SK-N-SH treated with all-trans-retinoic acid at 6 μM for 48 hours (cell line): ENCODE data around the gene INPP4B.

Experiments
- ATAC-seq: fragments of 200-7000 bp; cut with Tn5 transposase; 3 replicates; pipeline ENCODE4 v1.9.1; 2020; ENCODE audit warnings: mild to moderate bottlenecking, moderate library complexity
- ARNTL ChIP-seq: fragments of 450-650 bp; formaldehyde crosslinking; IDR thresholded peaks from 2 replicates; pipeline ENCODE4 v1.5.0; 2020; ENCODE audit warnings: low read depth, mild to moderate bottlenecking, moderate library complexity, borderline replicate concordance
- BACH2 ChIP-seq: fragments of 250-450 bp; sonication (Bioruptor Pico); IDR thresholded peaks from 2 replicates; pipeline ENCODE4 v1.9.0; 2021; ENCODE audit warnings: mild to moderate bottlenecking, borderline replicate concordance
- CSDC2 ChIP-seq: fragments of 250-450 bp; sonication (Bioruptor Pico); IDR thresholded peaks from 2 replicates; pipeline ENCODE4 v1.5.0; 2020; ENCODE audit warnings: mild to moderate bottlenecking, moderate library complexity
- ESRRG ChIP-seq: fragments of 250-450 bp; sonication (Bioruptor Pico); IDR thresholded peaks from 2 replicates; pipeline ENCODE4 v1.6.1; 2021; ENCODE audit warnings: mild to moderate bottlenecking
- GLIS3 ChIP-seq: fragments of 250-450 bp; sonication (Bioruptor Pico); IDR thresholded peaks from 2 replicates; pipeline ENCODE4 v1.5.0; 2020; ENCODE audit warnings: mild to moderate bottlenecking, moderate library complexity
- ISL1 ChIP-seq: fragments of 250-450 bp; sonication (Bioruptor Pico); IDR thresholded peaks from 2 replicates; pipeline ENCODE4 v2.1.2; 2022; ENCODE audit warnings: mild to moderate bottlenecking, moderate library complexity
- OSR1 ChIP-seq: fragments of 250-450 bp; sonication (Bioruptor Pico); IDR thresholded peaks from 2 replicates; pipeline ENCODE4 v1.8.0; 2022; ENCODE audit warnings: moderate library complexity, mild to moderate bottlenecking, inconsistent platforms
- PPARA ChIP-seq: fragments of 250-450 bp; sonication (Bioruptor Pico); IDR thresholded peaks from 2 replicates; pipeline ENCODE4 v1.5.0; 2020; ENCODE audit warnings: mild to moderate bottlenecking, borderline replicate concordance
- RARB ChIP-seq: fragments of 250-450 bp; sonication (Bioruptor Pico); IDR thresholded peaks from 2 replicates; pipeline ENCODE4 v1.8.0; 2021; ENCODE audit warnings: mild to moderate bottlenecking, moderate library complexity
- SNAI2 ChIP-seq: fragments of 250-450 bp; sonication (Bioruptor Pico); IDR thresholded peaks from 2 replicates; pipeline ENCODE4 v1.5.0; 2020; ENCODE audit warnings: mild to moderate bottlenecking, moderate library complexity
- TOX ChIP-seq: fragments of 250-450 bp; sonication (Bioruptor Pico); IDR thresholded peaks from 2 replicates; pipeline ENCODE4 v1.8.0; 2021; ENCODE audit warnings: mild to moderate bottlenecking, moderate library complexity, borderline replicate concordance
- ZC3H10 ChIP-seq: fragments of 250-450 bp; sonication (Bioruptor Pico); IDR thresholded peaks from 2 replicates; pipeline ENCODE4 v1.5.1; 2021; ENCODE audit warnings: mild to moderate bottlenecking, moderate library complexity
- ZFP3 ChIP-seq: fragments of 250-450 bp; sonication (Bioruptor Pico); IDR thresholded peaks from 2 replicates; pipeline ENCODE4 v1.5.0; 2020; ENCODE audit warnings: mild to moderate bottlenecking, moderate library complexity
- ZFP30 ChIP-seq: fragments of 450-650 bp; formaldehyde crosslinking; IDR thresholded peaks from 2 replicates; pipeline ENCODE4 v1.5.0; 2022; ENCODE audit warnings: mild to moderate bottlenecking, moderate library complexity
- ZNF8 ChIP-seq: fragments of 450-650 bp; formaldehyde crosslinking; IDR thresholded peaks from 2 replicates; pipeline ENCODE4 v1.5.0; 2020; ENCODE audit warnings: mild to moderate bottlenecking, moderate library complexity
- TF ChIP-seq, protein P1 (sequence below): fragments of 250-450 bp; sonication (Bioruptor Pico); IDR thresholded peaks from 2 replicates; pipeline ENCODE4 v1.5.1; 2020; ENCODE audit warnings: low read depth, mild to moderate bottlenecking, moderate library complexity
- TF ChIP-seq, protein P2 (sequence below): fragments of 250-450 bp; sonication (Bioruptor Pico); IDR thresholded peaks from 2 replicates; pipeline ENCODE4 v1.5.1; 2021; ENCODE audit warnings: mild to moderate bottlenecking, moderate library complexity
- TF ChIP-seq, protein P3 (sequence below): fragments of 250-450 bp; sonication (Bioruptor Pico); IDR thresholded peaks from 2 replicates; pipeline ENCODE4 v1.8.0; 2020; ENCODE audit warnings: mild to moderate bottlenecking, moderate library complexity, borderline replicate concordance
- TF ChIP-seq, protein P4 (sequence below): fragments of 250-450 bp; sonication (Bioruptor Pico); IDR thresholded peaks from 2 replicates; pipeline ENCODE4 v1.5.0; 2020; ENCODE audit warnings: mild to moderate bottlenecking, moderate library complexity

Gene INPP4B

DNA sequence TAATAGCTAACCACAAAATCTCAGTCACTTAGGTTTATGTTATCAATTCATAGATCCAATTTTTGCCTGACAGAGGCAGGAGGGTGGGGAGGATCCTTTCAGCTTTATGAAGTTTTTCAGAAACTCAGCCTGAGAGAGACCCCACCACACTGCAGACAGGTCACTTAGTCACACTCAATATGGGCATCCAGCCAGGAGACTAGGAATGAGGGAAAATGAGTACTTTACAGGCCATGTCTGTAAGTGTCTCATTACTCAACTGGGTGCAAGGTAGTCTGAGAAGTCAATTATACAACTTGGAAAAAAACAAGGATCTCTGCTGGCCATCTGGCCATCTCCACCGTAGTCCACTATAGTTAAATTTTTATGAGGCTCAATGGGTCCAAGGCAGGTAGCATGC lies 365.9 kb downstream of the INPP4B start:
- no peak for TF ChIP-seq ZFP3
- TF ChIP-seq ESRRG (CRISPR knock-in tag): no peak
- TF ChIP-seq BACH2 (CRISPR knock-in tag): no peak
- no peak for TF ChIP-seq RARB (CRISPR knock-in tag)
- no peak for TF ChIP-seq ZC3H10 (CRISPR knock-in tag)
- no peak for ATAC-seq

DNA sequence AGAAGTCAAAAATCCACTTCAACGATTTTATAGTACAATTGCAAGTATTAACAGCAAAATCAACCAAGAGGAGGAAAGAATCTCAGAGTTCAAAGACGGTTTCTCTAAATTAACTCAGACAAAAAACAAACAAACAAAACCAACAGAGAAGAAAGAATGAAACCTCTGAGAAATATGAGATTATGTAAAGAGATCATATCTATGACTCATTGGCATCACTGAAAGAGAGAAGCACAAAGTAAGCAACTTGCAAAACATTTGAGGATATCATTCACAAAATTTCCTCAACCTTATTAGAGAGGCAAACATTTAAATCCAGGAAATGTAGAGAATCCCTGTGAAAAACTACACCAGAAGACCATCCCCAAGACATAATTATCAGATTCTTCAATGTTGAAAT lies 370.4 kb downstream of the INPP4B start:
- ATAC-seq: peak; percentile 62; the same call in 2 of the 3 replicates
- TF ChIP-seq, protein P1, sequence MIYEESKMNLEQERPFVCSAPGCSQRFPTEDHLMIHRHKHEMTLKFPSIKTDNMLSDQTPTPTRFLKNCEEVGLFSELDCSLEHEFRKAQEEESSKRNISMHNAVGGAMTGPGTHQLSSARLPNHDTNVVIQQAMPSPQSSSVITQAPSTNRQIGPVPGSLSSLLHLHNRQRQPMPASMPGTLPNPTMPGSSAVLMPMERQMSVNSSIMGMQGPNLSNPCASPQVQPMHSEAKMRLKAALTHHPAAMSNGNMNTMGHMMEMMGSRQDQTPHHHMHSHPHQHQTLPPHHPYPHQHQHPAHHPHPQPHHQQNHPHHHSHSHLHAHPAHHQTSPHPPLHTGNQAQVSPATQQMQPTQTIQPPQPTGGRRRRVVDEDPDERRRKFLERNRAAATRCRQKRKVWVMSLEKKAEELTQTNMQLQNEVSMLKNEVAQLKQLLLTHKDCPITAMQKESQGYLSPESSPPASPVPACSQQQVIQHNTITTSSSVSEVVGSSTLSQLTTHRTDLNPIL (CRISPR knock-in tag): no peak
- TF ChIP-seq ARNTL (no peak), TOX (no peak), ZNF8 (CRISPR knock-in tag) (no peak), RARB (CRISPR knock-in tag) (no peak), ESRRG (CRISPR knock-in tag) (no peak), SNAI2 (no peak), CSDC2 (no peak), GLIS3 (CRISPR knock-in tag) (no peak), ZFP30 (CRISPR knock-in tag) (no peak), ZFP3 (no peak)
- TF ChIP-seq, protein P2, sequence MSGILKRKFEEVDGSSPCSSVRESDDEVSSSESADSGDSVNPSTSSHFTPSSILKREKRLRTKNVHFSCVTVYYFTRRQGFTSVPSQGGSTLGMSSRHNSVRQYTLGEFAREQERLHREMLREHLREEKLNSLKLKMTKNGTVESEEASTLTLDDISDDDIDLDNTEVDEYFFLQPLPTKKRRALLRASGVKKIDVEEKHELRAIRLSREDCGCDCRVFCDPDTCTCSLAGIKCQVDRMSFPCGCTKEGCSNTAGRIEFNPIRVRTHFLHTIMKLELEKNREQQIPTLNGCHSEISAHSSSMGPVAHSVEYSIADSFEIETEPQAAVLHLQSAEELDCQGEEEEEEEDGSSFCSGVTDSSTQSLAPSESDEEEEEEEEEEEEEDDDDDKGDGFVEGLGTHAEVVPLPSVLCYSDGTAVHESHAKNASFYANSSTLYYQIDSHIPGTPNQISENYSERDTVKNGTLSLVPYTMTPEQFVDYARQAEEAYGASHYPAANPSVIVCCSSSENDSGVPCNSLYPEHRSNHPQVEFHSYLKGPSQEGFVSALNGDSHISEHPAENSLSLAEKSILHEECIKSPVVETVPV (CRISPR knock-in tag): no peak

DNA sequence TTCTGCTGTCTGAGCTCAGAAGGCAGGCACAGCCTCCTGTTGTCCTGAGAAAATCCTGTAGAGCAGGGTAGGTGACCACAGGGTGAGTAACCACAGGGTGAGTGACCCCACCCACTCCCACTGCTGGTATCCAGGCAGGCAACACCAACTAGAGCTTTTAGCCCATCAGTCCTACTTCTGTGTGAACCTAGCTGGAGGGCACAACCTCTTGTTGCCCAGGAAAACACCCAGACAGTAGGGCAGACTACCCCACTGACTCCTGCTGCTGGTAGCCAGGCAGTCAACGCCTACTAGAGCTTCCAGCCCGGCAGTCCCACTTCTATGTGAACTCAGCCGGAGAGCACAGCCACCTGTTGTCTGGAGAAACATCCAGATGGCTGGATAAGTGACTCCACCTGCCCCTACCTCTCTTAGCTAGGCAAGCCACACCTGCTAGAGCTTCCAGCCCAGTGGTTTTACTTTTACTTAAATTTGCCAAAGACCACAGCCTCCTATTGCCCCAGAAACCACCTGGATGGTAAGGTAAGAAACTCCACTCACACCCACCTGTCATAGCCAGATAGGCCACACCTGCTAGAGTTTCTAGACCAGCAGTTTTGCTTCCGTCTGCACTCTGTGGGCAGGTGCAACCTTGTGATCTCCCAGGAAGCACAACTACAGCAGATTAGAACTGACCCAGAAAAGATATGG lies 371.6 kb downstream of the INPP4B start:
- TF ChIP-seq, protein P1 (CRISPR knock-in tag): no peak
- TF ChIP-seq TOX: no peak
- no peak for TF ChIP-seq RARB (CRISPR knock-in tag)
- no peak for TF ChIP-seq ARNTL
- TF ChIP-seq, protein P3, sequence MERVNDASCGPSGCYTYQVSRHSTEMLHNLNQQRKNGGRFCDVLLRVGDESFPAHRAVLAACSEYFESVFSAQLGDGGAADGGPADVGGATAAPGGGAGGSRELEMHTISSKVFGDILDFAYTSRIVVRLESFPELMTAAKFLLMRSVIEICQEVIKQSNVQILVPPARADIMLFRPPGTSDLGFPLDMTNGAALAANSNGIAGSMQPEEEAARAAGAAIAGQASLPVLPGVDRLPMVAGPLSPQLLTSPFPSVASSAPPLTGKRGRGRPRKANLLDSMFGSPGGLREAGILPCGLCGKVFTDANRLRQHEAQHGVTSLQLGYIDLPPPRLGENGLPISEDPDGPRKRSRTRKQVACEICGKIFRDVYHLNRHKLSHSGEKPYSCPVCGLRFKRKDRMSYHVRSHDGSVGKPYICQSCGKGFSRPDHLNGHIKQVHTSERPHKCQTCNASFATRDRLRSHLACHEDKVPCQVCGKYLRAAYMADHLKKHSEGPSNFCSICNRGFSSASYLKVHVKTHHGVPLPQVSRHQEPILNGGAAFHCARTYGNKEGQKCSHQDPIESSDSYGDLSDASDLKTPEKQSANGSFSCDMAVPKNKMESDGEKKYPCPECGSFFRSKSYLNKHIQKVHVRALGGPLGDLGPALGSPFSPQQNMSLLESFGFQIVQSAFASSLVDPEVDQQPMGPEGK (CRISPR knock-in tag): no peak
- TF ChIP-seq OSR1 (CRISPR knock-in tag): no peak
- no peak for TF ChIP-seq PPARA (CRISPR knock-in tag)
- no peak for TF ChIP-seq GLIS3 (CRISPR knock-in tag)
- no peak for ATAC-seq

DNA sequence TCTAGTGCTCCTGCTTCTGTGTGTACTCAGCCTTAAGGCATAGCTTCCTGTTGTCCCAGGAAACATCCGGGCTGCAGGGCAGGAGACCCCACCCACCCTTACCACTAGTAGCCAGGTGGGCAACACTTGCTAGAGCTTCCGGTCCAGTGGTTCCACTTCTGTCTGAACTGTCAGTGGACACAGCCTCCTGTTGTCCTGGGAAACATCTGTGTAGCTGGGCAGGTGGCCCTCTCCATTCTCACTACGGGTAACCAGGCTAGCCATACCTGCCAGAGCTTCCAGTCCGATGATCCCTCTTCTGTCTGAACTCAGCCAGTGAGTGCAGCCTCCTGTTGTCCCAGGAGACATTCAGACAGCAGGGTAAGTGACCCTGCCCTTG lies 372.2 kb downstream of the INPP4B start:
- no peak for ATAC-seq
- TF ChIP-seq GLIS3 (CRISPR knock-in tag): no peak
- TF ChIP-seq ESRRG (CRISPR knock-in tag): no peak
- TF ChIP-seq ARNTL: no peak
- no peak for TF ChIP-seq ZNF8 (CRISPR knock-in tag)
- TF ChIP-seq, protein P3 (CRISPR knock-in tag): no peak
- no peak for TF ChIP-seq CSDC2
- TF ChIP-seq, protein P1 (CRISPR knock-in tag): no peak
- TF ChIP-seq, protein P4, sequence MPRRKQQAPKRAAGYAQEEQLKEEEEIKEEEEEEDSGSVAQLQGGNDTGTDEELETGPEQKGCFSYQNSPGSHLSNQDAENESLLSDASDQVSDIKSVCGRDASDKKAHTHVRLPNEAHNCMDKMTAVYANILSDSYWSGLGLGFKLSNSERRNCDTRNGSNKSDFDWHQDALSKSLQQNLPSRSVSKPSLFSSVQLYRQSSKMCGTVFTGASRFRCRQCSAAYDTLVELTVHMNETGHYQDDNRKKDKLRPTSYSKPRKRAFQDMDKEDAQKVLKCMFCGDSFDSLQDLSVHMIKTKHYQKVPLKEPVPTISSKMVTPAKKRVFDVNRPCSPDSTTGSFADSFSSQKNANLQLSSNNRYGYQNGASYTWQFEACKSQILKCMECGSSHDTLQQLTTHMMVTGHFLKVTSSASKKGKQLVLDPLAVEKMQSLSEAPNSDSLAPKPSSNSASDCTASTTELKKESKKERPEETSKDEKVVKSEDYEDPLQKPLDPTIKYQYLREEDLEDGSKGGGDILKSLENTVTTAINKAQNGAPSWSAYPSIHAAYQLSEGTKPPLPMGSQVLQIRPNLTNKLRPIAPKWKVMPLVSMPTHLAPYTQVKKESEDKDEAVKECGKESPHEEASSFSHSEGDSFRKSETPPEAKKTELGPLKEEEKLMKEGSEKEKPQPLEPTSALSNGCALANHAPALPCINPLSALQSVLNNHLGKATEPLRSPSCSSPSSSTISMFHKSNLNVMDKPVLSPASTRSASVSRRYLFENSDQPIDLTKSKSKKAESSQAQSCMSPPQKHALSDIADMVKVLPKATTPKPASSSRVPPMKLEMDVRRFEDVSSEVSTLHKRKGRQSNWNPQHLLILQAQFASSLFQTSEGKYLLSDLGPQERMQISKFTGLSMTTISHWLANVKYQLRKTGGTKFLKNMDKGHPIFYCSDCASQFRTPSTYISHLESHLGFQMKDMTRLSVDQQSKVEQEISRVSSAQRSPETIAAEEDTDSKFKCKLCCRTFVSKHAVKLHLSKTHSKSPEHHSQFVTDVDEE (CRISPR knock-in tag): no peak
- TF ChIP-seq, protein P2 (CRISPR knock-in tag): no peak
- TF ChIP-seq ISL1 (CRISPR knock-in tag): no peak
- no peak for TF ChIP-seq PPARA (CRISPR knock-in tag)
